ENCODE results near the gene SMOC2.
"Not testable (repeated sequence)": the region's sequence is repeated elsewhere in the genome, so short reads cannot be mapped to it uniquely, and the experiment has no call there.

SMOC2 gene

GRCh38 chr6:168573276-168573835 is 132.4 kb downstream of the SMOC2 start:
- DNase-seq (ENCODE audit: low read depth, low spot score) = not testable (repeated sequence)

- DNase-seq (ENCODE audit: low read depth, low spot score) = no peak
These were observed 133.2 kb downstream of the SMOC2 start for GRCh38 chr6:168574075-168574698.

- DNase-seq (ENCODE audit: low read depth, low spot score) = no peak
These were observed 133.8 kb downstream of the SMOC2 start for GRCh38 chr6:168574699-168575195.

GRCh38 chr6:168575346-168576098 is 134.5 kb downstream of the SMOC2 start:
- DNase-seq (ENCODE audit: low read depth, low spot score) = no peak

- no peak for DNase-seq (ENCODE audit: low read depth, low spot score)
These were observed 135.4 kb downstream of the SMOC2 start for GRCh38 chr6:168576388-168576787.

- no peak for DNase-seq (ENCODE audit: low read depth, low spot score)
These were observed 136.5 kb downstream of the SMOC2 start for GRCh38 chr6:168577496-168577895.

GRCh38 chr6:168578036-168578435 is 137.1 kb downstream of the SMOC2 start:
- DNase-seq (ENCODE audit: low read depth, low spot score) = no peak

GRCh38 chr6:168581236-168581635 is 140.3 kb downstream of the SMOC2 start:
- no peak for DNase-seq (ENCODE audit: low read depth, low spot score)

GRCh38 chr6:168581706-168582105 is 140.7 kb downstream of the SMOC2 start:
- DNase-seq (ENCODE audit: low read depth, low spot score) = no peak

- no peak for DNase-seq (ENCODE audit: low read depth, low spot score)
These were observed 141.6 kb downstream of the SMOC2 start for GRCh38 chr6:168582571-168582981.

- DNase-seq (ENCODE audit: low read depth, low spot score) = no peak
These were observed 142.1 kb downstream of the SMOC2 start for GRCh38 chr6:168583126-168583525.

- DNase-seq (ENCODE audit: low read depth, low spot score) = no peak
These were observed 142.8 kb downstream of the SMOC2 start for GRCh38 chr6:168583821-168584220.

- no peak for DNase-seq (ENCODE audit: low read depth, low spot score)
These were observed 143.3 kb downstream of the SMOC2 start for GRCh38 chr6:168584249-168584648.

GRCh38 chr6:168584671-168585070 is 143.7 kb downstream of the SMOC2 start:
- DNase-seq (ENCODE audit: low read depth, low spot score) = no peak

GRCh38 chr6:168585441-168585840 is 144.5 kb downstream of the SMOC2 start:
- DNase-seq (ENCODE audit: low read depth, low spot score) = no peak

- no peak for DNase-seq (ENCODE audit: low read depth, low spot score)
These were observed 148.3 kb downstream of the SMOC2 start for GRCh38 chr6:168589275-168589674.

- no peak for DNase-seq (ENCODE audit: low read depth, low spot score)
These were observed 149.4 kb downstream of the SMOC2 start for GRCh38 chr6:168590406-168590805.

GRCh38 chr6:168596344-168596743 is 155.4 kb downstream of the SMOC2 start:
- DNase-seq (ENCODE audit: low read depth, low spot score) = no peak

- no peak for DNase-seq (ENCODE audit: low read depth, low spot score)
These were observed 156.5 kb downstream of the SMOC2 start for GRCh38 chr6:168597471-168597875.

- no peak for DNase-seq (ENCODE audit: low read depth, low spot score)
These were observed 157.5 kb downstream of the SMOC2 start for GRCh38 chr6:168598251-168599117.

- DNase-seq (ENCODE audit: low read depth, low spot score) = no peak
These were observed 158.1 kb downstream of the SMOC2 start for GRCh38 chr6:168599118-168599494.
